T-helper 9 cell (primary cell): ENCODE measurements around the gene RMP24.
"Not testable (repeated sequence)": the region's sequence is repeated elsewhere in the genome, so short reads cannot be mapped to it uniquely, and the experiment has no call there.

Source experiments
- DNase-seq: peaks from one replicate; pipeline ENCODE4 v3.0.0-alpha.2; 2020

Gene RMP24

DNA sequence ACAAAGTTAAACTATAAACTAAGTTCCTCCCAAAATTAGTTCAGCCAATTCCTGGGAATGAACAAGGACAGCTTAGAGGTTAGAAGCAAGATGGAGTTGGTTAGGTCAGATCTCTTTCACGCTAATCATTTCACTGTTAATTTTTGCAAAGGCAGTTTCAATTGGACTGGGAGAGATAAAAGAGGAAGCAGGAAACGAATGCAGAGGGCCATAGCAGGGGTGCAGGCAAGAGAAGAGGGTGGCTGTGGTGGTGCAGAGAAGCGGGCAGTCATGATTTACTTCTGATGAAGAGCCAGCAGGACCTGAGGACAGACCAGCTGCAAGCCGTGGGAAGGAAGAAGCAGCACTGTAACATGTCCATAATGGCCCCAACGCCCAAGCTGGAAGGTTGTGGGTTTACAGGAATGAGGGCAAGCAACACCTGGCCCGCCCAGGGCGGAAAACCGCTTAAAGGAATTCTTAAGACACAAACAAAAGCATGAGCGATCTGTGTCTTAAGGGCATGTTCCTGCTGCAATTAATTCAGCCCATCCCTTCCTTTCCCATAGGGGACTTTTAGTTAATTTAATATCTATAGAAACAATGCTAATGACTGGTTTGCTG is 4.1 kb upstream of the RMP24 start:
- no peak for DNase-seq

DNA sequence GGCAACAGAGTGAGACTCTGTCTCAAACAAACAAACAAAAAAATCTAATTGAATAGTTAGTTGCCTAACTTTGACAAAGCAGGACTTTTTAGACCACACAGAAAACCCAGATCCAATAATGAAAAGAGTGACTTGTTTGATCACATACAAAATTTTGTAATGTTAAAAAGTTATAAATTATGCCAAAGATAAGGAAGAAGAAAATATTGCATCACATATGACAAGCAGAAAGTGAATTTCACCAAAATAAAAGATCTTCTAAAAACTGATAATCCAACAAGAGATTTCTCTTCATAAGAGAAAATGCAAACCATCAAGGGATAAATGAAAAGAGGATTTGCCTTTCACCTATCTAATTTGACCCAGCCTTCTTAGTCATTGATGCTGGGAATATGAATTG is 2.8 kb upstream of the RMP24 start:
- DNase-seq, result no peak

DNA sequence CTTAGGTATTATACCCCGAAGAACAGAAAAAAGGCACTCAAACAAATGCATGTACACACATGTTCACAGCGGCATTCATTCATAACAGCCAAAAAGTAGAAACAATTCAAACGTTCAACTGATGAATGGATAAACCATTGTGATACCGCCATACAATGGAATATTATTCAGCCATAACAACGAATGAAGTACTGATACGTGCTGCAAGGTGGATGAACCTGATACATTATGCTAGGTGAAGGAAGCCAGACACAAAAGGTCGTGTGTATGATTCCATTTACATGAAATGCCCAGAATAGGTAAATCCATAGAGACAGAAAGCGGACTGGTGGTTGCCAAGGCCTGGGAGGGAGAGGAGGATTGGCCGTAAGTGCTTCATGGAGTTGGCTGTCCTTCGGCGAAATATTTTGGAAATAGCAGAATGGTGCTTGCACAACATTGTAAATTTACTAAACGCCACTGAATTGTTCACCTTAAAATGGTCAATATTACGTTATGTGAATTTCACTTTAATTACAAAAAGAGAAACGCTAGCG is 750 bp upstream of the RMP24 start:
- DNase-seq, result no peak

DNA sequence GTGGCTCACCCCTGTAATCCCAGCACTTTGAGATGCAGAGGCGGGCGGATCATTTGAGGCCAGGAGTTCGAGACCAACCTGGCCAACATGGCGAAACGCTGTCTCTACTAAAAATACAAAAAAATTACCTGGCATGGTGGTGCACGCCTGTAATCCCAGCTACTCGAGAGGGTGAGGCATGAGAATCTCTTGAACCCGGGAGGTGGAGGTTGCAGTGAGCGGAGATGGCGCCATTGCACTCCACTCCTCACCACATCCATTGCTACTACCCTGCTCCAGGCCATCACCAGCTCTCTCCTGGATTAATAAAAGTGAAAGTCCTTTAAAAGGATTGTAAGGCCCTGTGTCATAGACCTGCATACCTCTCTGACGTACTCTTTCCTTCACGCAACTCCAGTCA is 1.2 kb downstream of the RMP24 start:
- no peak for DNase-seq

DNA sequence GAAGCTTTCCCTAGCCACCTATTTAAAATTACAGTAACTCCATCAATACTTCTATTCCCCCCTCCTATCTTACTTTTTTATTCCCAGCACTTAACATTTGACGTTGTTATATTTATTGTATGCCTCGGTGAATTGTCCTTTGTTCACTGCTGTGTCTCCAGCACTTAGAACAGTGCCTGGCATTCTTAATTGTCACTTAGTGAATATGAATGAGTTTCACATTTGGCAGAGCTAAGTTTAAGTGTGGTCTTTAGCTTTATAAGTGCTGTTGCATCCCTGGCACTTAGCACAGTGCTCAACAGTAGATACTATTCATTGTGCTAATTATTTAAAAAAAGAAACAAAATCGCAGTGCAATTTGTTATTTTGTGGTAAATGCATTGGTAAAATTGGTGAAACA is 1.7 kb downstream of the RMP24 start:
- no peak for DNase-seq

DNA sequence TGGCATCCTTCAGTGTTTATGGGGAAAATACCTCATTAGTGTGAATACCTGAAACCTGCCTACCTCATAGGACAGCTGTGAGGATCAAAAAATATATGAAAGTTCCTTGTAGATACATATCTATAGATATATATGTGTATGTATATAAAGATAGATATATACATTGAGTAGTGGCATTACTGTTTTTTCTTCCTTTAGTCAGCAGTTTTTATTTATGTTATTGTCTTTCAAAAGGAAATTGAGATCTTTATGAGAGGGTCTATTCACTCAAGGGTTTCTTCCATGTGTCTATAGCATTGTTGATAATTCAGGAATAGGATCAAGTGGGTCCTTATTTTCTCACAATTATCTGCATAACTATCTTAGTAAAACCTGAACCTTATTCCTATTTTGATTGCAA is 6.6 kb downstream of the RMP24 start:
- DNase-seq, result no peak

DNA sequence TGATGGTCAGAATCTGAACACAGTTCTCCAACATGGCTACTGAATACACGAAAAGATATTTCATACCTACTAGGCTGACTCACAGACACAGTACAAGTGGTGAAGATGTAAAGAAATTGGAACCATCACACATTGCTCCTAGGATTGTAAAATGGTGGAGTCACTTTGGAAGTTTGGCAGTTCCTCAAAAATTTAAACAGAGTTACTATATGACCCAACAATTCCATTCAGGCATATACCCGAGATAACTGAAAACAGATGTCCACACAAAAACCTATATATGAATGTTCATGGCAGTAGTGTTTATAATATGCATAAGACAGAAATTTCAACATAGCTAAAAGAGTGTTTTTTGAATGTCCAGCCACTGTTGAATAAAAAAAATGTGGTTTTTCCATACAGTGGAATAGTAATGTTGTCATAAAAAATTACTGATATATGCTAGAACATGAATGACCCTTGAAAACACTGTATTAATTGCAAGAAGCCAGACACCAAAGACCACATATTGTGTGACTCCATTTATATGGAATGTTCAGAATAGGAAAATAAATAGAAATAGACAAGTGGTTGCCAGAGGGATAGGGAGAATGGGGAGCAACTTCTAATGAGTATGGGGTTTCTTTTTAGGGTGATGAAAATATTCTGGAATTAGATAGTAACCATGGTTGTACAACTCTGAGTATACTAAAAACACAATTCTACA is 10.1 kb downstream of the RMP24 start:
- DNase-seq, result no peak

DNA sequence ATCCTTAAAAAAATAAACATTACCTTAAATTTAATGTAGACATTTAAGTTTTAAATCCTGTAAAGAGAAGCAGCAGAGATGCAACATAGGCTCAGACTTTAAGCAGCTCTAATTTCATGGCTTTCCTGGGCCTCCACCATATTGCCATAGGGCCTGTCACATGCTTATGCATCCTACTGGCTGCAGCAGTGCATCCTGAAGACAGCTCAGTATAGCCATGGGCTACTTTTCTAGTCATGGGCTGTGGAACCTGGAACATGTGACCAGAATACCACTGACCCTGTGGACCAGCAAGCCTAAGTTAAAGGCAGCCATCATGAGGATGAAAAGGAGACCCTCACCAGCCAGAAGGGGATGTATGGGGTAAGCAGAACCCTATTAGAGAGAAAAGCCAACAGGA is 10.7 kb downstream of the RMP24 start:
- no peak for DNase-seq

DNA sequence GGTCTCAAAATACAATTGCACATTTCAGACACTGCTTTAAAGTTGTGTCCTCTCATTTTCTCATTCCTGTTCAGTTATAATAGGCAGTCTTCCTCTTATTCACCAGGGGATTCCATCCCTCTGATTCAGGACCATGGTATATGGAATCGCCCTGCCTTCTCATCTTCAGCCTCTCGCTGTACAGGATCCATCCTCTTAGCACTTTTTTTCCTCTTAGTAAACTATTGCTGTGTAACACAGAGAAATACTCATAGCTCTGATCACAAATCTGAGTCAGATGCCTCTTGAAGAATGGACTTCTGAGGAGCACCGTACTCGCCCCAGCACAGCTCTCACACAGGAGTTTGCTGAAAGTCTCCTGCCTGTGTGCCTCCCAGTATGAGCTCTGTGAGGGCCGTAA is 11.3 kb downstream of the RMP24 start:
- no peak for DNase-seq

DNA sequence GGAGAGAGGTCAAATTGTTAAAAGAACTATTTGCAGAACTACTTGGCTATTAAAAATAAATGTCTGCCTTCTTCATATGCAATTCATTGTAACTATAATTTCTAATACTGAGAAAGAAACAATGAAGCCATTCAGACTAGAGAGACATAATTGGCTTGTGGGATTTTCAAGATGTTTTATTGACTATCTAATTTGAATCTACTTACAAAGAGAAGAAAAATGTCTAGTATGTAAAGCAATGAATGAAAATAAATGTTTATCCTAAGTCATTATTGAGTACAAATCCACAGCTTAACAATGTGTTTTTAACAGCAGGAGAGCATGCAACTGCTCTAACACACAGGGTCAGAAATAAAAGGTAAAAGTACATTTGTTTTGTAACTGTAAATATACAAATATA is 19.2 kb downstream of the RMP24 start:
- DNase-seq, result no peak

DNA sequence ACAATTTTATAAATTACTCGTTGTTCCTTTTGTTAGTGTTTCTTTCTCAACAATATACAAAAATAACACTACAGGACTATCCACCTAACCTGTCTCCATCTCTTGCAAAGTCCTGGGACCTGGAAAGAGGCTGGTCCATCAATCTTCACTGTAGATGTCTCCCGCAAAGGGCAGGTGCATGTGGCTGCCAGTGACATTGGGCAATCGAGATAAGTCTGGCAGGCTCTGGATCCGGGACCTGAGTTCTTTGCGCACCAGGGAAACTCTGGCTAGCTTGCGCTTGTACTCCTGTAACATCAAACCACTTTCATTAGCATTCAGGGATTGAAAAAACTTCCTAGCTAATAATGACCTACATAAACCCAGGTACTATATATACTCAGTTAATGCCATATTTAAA is 20.5 kb downstream of the RMP24 start:
- DNase-seq, result no peak

DNA sequence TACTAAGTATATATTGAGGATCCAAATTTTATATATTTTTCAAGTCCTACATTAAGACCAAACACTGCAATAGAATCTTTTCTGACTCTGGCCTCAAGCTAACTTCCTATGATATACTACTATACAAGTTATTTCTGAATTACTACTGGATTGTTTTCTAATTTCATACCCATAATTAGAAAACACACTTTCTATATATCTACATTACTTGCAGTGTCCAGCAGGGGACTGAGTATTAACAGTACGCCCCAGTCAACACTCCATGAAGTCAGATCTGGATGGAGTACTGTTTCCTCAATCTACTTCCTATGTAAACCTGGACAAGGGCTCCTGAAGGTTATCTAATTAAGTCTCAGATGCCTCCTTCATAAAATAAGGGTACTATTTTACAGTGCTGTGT is 26.5 kb downstream of the RMP24 start:
- no peak for DNase-seq

DNA sequence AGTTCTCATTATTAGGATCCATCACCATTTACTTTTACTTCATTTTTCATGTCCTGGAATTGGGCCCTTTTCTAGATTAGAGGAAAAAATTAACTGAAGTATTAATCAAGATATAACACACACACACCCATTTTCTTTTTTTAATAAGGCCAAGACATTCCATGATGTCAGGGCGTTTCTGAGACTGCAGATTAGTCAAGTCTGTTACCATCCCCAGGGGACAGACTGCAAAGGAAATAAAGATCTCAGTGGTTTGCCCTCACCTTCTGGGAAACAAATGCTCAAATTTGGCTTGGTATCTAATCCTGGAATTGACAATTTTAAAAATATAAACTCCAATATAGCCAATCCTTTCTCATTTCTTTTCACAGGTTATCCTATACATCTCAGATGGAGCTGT is 27.4 kb downstream of the RMP24 start:
- DNase-seq, result no peak

DNA sequence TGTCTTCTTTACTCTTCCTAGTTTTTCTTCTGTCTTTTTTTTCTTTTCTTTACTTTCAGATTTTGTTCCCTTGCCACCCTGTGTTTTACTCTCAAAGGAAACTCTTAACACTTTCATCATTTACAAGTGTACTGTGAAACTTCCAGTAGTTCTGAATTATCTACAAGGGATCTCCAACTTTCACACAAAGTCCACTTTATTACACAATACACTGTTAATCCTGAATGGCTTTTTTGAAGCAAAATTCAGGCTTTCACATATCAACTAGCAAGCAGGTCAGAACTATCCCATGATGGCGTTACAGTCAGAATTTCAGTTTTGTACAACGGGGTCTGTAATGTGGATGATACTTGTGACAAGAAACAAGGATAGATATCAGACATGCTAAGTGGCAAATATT is 34.5 kb downstream of the RMP24 start:
- no peak for DNase-seq

DNA sequence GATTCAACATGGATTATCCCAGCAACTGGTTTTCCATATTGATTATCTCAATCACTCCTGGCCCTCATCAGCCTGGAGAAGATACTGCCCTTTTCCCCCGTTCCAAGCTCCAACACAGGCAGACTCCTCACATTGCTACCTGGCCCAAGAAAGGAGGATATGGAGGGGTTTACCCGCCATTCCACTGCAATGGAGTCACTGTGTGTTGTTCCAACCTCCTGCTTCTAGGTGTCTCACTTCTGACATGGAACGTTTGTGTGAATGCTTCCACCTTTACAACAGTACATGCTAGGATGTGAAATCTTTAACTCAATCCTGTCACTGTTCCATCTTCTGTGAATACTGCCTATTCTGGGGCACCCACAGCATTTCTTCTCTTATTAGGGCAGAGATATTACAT is 36.7 kb downstream of the RMP24 start:
- no peak for DNase-seq

DNA sequence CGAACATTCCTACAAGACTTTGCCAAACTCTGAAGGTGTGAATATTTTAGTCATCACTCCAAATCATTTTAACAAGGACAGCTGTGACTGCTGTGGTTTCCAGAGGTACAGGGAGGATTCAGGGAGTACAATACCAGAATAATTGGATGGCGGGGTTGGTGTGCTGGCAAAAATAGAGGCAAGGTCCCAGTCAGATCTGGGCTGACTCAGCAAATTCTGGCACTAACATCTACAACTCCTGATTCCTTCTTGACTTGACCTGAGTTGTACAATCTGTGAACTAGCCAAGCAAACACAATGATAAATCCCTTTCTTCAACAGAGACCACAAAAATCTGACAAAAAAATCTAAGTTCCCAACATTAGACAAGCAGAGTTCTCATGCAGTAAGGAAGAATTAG is 40.4 kb downstream of the RMP24 start:
- DNase-seq, result no peak

DNA sequence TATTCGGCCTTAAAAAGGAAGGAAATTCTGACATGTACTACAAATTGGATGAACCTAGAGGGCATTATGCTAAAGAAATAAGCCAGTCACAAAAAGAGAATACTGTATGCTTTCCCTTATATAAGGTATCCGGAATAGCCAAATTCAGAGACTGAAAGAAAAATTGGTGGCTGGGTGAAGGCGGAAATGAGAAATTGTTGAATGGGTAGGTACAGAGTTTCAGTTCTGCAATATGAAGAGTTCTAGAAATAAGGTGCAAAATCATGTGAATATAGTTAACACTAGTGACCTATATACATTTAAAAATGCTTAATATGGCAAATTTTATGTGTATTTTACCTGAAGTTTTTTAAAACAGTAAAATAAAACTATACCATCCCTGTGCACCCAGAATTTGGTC is 43.1 kb downstream of the RMP24 start:
- no peak for DNase-seq

DNA sequence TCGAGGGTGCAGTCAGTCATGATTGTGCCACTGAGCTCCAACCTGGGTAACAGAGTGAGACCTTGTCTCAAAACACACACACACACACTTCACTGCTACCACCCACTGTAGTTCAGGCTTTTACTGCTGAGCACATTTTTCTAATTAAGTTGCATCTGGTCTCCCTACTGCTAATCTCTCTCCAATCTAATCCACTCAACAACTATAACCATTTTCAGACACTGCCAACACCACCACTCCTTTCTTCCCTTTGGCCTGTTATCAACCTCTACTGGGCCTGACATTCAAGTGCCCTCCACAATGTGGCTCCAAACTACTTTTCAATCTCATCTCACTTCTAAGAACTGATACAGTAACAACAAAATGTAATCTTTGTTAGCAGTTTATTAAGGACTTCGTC is 44.8 kb downstream of the RMP24 start:
- no peak for DNase-seq

DNA sequence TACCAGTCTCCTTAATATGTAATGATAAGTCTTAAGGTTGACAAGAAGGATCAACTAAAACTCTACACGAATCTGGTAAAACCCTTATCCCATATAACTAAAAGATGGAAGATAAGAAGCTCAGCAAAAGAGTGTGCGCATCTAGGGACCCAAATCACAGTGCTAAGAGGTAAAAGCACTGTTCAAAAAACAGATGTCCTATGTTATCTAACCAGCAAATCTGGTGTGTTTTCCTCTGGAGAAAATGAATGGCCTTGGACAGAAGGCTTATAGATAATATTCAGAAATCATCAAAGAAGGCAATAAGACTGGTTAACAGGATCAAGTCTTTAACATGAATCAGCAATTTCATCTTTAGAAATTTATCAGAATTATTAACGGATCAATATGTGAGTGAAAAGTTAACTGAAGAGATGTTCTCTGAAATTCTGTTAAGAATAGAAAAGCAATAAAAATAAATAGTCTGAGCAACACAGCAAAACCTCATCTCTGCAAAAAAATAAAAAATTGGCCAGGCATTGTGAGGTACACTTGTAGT is 47.8 kb downstream of the RMP24 start:
- no peak for DNase-seq

DNA sequence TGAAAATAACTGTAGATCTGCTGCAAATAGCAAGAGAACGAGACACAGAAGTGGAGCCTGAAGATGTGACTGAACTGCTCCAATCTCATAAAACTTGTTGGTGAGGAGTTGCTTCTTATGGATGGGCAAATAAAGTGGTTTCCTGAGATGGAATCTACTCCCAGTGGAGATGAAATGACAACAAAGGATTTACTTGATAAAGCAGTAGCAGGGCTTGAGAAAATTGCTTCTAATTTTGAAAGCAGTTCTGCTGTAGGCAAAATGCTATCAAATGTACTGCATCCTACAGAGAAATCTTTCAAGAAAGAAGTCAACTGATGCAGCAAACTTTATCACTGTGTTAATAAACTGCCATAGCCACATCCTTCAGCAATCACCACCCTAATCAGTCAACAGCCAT is 50.9 kb downstream of the RMP24 start:
- no peak for DNase-seq

DNA sequence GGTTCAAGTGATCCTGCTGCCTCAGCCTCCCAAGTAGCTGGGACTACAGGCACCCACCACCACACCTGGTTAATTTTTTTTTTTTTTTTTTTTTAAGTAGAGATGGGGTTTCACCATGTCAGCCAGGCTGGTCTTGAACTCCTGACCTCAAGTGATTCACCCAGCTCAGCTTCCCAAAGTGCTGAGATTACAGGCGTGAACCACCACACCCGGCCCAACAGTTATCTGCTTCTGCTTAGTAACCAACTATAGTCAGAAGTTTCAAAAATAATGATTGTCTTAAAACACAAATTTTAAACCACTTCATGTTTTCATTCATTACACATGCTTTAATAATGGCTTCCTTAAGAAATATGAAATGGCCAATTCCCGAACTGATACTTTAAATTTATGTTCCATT is 51.8 kb downstream of the RMP24 start:
- not testable (repeated sequence) for DNase-seq

DNA sequence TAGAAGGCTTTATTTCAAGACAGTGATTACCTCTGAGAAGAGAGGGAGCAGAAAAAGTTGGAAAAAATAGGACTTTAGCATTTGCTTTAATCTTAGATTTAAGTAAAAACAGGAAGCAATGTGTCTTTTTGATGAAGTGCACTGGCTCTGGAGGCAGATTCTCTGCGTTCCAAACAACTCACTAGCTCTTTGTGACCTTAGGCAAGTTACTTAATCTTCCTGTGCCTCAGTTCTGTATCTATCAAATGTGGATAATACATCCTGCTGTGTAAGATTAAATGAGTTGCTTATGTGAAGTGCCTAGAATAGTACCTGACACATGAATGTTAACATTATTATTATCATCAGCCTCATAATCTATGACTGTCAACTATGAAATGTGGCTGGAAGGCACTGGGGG is 52.5 kb downstream of the RMP24 start:
- no peak for DNase-seq

DNA sequence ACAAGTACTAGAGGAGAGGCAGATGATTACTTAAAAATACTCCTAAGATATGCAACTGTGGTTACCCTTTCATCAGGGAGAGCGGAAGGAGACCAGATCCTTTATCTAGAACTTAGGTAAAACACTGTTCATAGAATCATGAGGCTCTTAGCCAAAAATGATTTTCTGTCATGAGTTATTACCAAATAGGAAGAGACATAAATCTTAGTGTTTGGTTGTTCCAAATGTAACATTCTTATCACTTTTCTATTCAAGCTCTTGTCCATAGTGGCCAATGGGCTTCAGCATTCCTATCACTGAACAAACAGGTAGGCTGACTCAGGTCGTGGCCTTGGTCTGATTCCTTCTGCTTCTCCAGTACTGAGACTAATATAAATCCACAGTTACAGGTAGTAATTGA is 56.4 kb downstream of the RMP24 start:
- no peak for DNase-seq
